WERI-Rb-1 (cell line): ENCODE results near the gene TBC1D30.

Experiments used
- DNase-seq: peaks from one replicate; pipeline ENCODE4 v3.0.0-alpha.2; 2020
- H3K27ac ChIP-seq: fragments of 250-450 bp; sonication (Bioruptor Pico); 2 replicates; pipeline ENCODE4 v1.5.1; 2020; ENCODE audit warnings: mild to moderate bottlenecking, moderate library complexity
- H3K27me3 ChIP-seq: fragments of 250-450 bp; sonication (Bioruptor Pico); 2 replicates; pipeline ENCODE4 v1.5.1; 2021; ENCODE audit warnings: mild to moderate bottlenecking, low read depth, moderate library complexity; ENCODE audit not compliant: insufficient read depth, severe bottlenecking
- H3K36me3 ChIP-seq: fragments of 250-450 bp; sonication (Bioruptor Pico); 2 replicates; pipeline ENCODE4 v1.5.1; 2020; ENCODE audit warnings: mild to moderate bottlenecking, moderate library complexity
- H3K4me3 ChIP-seq: 2 replicates; pipeline ENCODE4 v1.5.1; 2011; ENCODE audit warnings: low read depth, mild to moderate bottlenecking, control low read depth, low read length
- H3K9me3 ChIP-seq: fragments of 250-450 bp; sonication (Bioruptor Pico); 2 replicates; pipeline ENCODE4 v1.5.1; 2021; ENCODE audit warnings: mild to moderate bottlenecking, moderate library complexity; ENCODE audit not compliant: severe bottlenecking
- TF ChIP-seq, protein P1 (sequence below): IDR thresholded peaks from 2 replicates; pipeline ENCODE4 v1.5.1; 2011; ENCODE audit warnings: low read depth, mild to moderate bottlenecking, control low read depth, inconsistent platforms, low read length

Gene TBC1D30

DNA sequence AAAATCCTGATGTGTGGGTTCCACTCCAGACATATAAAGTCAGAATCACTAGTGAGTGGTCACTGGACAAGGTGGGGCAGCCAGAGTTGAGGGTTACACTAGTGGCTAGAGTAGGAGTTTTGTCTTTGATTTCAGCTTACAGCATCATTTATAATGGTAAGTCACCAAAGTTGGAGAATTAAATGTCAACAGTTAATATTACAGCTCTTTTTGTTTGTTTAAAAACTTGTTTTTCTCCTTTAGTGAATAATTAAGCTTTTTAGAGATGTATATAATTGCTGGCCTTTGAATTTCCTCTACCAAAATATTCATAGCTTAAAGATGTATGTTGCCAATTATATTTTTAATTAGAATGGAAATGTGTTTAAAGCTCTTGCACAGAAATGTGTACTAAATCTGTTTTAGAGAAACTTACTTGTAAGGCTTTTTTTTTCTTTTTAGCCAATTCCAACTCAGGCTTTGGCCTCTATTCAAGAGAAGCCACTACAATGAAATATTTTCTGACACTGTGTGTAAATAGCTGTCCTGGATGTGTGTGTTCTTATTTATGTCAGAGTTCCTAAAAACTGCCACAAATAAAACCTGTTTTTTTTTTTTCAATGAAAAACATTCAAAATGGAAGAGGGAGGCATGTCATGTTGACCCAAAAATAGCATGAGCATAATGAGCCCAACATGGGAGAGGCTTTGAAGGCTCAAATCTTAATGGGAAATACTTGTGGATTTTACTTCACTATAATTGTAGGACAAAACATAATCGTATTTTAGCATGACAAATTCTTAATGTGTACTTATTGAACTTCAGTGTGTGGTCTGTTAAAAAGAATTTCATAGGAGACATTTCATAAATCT lies 92.2 kb downstream of the TBC1D30 start:
- no peak overlapping the region for H3K27ac ChIP-seq
- H3K9me3 ChIP-seq = no peaks in the 10 kb centered on the region
- H3K4me3 ChIP-seq = no peak overlapping the region
- TF ChIP-seq, protein P1, sequence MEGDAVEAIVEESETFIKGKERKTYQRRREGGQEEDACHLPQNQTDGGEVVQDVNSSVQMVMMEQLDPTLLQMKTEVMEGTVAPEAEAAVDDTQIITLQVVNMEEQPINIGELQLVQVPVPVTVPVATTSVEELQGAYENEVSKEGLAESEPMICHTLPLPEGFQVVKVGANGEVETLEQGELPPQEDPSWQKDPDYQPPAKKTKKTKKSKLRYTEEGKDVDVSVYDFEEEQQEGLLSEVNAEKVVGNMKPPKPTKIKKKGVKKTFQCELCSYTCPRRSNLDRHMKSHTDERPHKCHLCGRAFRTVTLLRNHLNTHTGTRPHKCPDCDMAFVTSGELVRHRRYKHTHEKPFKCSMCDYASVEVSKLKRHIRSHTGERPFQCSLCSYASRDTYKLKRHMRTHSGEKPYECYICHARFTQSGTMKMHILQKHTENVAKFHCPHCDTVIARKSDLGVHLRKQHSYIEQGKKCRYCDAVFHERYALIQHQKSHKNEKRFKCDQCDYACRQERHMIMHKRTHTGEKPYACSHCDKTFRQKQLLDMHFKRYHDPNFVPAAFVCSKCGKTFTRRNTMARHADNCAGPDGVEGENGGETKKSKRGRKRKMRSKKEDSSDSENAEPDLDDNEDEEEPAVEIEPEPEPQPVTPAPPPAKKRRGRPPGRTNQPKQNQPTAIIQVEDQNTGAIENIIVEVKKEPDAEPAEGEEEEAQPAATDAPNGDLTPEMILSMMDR = no peak
- peaks cover 2% of the 10 kb centered on the region for H3K27me3 ChIP-seq
- no peaks in the 10 kb centered on the region for H3K36me3 ChIP-seq
- no peak for DNase-seq

GRCh38 chr12:64918344-64918743 lies 93.9 kb downstream of the TBC1D30 start:
- DNase-seq = no peak
- Histone ChIP-seq H3K9me3 (no peaks in the 10 kb centered on the region), H3K4me3 (no peak overlapping the region), H3K36me3 (no peaks in the 10 kb centered on the region), H3K27me3 (no peaks in the 10 kb centered on the region), H3K27ac (no peak overlapping the region)
- TF ChIP-seq, protein P1 = no peak

- Histone ChIP-seq H3K36me3 (no peaks in the 10 kb centered on the region), H3K27me3 (no peaks in the 10 kb centered on the region), H3K4me3 (no peak overlapping the region), H3K27ac (no peak overlapping the region), H3K9me3 (no peaks in the 10 kb centered on the region)
- no peak for DNase-seq
- TF ChIP-seq, protein P1 = no peak
Measured at GRCh38 chr12:64918801-64919200, 94.4 kb downstream of the TBC1D30 start.

DNA sequence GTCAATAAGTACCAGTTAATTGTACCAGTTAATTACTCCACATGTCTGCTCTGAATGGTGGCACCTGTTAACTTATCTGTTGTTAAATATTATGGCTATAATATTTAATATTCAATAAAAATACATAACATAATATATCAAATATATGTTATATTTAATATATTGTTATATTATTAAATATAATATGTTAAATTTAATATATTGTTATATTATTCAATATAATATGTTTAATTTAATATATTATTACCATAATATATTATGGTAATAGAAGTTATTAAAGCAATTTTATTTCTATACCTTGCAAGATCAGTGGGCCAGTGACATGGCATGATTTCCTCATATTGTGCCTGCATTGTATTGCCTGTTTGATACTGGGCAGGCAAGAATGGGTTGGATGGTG lies 98.4 kb downstream of the TBC1D30 start:
- TF ChIP-seq, protein P1 = no peak
- H3K27me3 ChIP-seq = no peaks in the 10 kb centered on the region

DNA sequence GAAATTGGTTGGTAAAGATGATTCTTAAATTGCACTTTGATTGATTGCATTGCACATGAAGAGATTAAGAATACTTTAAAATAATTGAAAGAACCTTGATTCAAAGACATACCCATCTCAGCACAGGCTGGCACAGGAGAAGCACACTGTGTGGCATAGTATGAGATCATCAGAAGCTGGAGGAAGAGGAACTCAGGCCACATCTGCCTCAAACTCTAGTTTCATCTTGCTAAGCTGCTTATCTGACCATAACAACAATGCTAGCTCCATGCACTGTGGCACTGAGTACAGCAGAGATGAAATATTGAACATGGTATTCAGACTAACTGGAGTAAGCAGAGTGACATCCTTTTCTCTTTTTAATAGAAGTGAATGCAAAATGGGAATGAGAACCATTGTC lies 99.1 kb downstream of the TBC1D30 start:
- Histone ChIP-seq H3K9me3 (no peaks in the 10 kb centered on the region), H3K27me3 (no peaks in the 10 kb centered on the region), H3K36me3 (no peaks in the 10 kb centered on the region), H3K27ac (no peak overlapping the region), H3K4me3 (no peak overlapping the region)
- no peak for DNase-seq
- TF ChIP-seq, protein P1 = no peak

More for the DNA sequence above, 98.4 kb downstream of the TBC1D30 start:
- no peaks in the 10 kb centered on the region for H3K36me3 ChIP-seq
- no peak overlapping the region for H3K4me3 ChIP-seq
- no peaks in the 10 kb centered on the region for H3K9me3 ChIP-seq
- H3K27ac ChIP-seq = no peak overlapping the region
- no peak for DNase-seq
